K562 (cell line): ENCODE results near the gene SLC5A5.

ENCODE experiments used
- ATF3 ChIP-seq, 2 experiments: fragments of 450-650 bp in 1 of 2; sonication (generic) in 1 of 2; formaldehyde crosslinking in 1 of 2; IDR thresholded peaks in 1 of 2; conservative IDR thresholded peaks in 1 of 2; 2 replicates each; pipeline versions ENCODE4 v1.6.1 to v1.8.1; 2016 to 2023; ENCODE audit warnings: mild to moderate bottlenecking in 2 of 2, moderate library complexity in 2 of 2, inconsistent platforms in 1 of 2, missing genetic modification reagents in 1 of 2
- CHD4 ChIP-seq: fragments of 200-600 bp; sonication (generic); IDR thresholded peaks from 3 replicates; pipeline ENCODE4 v1.6.1; 2012; ENCODE audit warnings: low read depth, mild to moderate bottlenecking, mixed read lengths, low read length, inconsistent platforms; ENCODE audit not compliant: insufficient read depth, insufficient replicate concordance, poor library complexity, severe bottlenecking
- DPF2 ChIP-seq: fragments of 450-650 bp; IDR thresholded peaks from 2 replicates; pipeline ENCODE4 v1.6.1; 2016
- FOXA3 ChIP-seq, 2 experiments: fragments of 450-650 bp in 1 of 2; sonication (generic) in 1 of 2; formaldehyde crosslinking; IDR thresholded peaks in 1 of 2; conservative IDR thresholded peaks in 1 of 2; 2 replicates each; pipeline versions ENCODE4 v1.4.0 to v1.8.0; 2020 to 2022; ENCODE audit warnings: mild to moderate bottlenecking in 2 of 2, missing genetic modification reagents in 1 of 2
- GTF2F1 ChIP-seq: IDR thresholded peaks from 2 replicates; pipeline ENCODE4 v1.6.1; 2011; ENCODE audit warnings: low read depth, low read length, improper control_type of control experiment
- HDAC2 ChIP-seq: fragments of 450-650 bp; IDR thresholded peaks from 2 replicates; pipeline ENCODE4 v1.6.1; 2016; ENCODE audit warnings: mild to moderate bottlenecking
- NCOA1 ChIP-seq: fragments of 450-650 bp; IDR thresholded peaks from 2 replicates; pipeline ENCODE4 v1.6.1; 2016; ENCODE audit warnings: low read depth
- SMAD4 ChIP-seq: fragments of 250-450 bp; sonication (Bioruptor Pico); conservative IDR thresholded peaks from 2 replicates; pipeline ENCODE4 v1.8.0; 2021; ENCODE audit warnings: inconsistent platforms, mild to moderate bottlenecking, moderate library complexity
- TBL1XR1 ChIP-seq, 2 experiments: IDR thresholded peaks; 2 replicates each; pipeline ENCODE4 v1.6.1; 2012; ENCODE audit warnings: improper control_type of control experiment in 2 of 2, low read length in 2 of 2, mild to moderate bottlenecking in 1 of 2
- ZNF121 ChIP-seq: sonication (generic); formaldehyde crosslinking; conservative IDR thresholded peaks from 2 replicates; pipeline ENCODE4 v1.8.0; 2022; ENCODE audit warnings: missing genetic modification reagents
- ZNF830 ChIP-seq: fragments of 250-450 bp; sonication (Bioruptor Pico); IDR thresholded peaks from 2 replicates; pipeline ENCODE4 v1.5.0; 2021; ENCODE audit warnings: mild to moderate bottlenecking
- TF ChIP-seq, protein P1 (sequence below): fragments of 250-450 bp; sonication (Bioruptor Pico); IDR thresholded peaks from 2 replicates; pipeline ENCODE4 v1.5.0; 2022; ENCODE audit warnings: mild to moderate bottlenecking
- TF ChIP-seq, protein P2 (sequence below), 3 experiments: IDR thresholded peaks in 2 of 3; conservative IDR thresholded peaks in 1 of 3; 2 replicates each; pipeline ENCODE4 v1.5.1; 2011 to 2012; ENCODE audit warnings: low read length in 3 of 3, mild to moderate bottlenecking in 3 of 3, control low read depth in 2 of 3, improper control_type of control experiment in 1 of 3, inconsistent platforms in 1 of 3, low read depth in 1 of 3, mixed read lengths in 1 of 3, moderate library complexity in 1 of 3; ENCODE audit not compliant: insufficient read depth in 2 of 3

GRCh38 chr19:17861542-17862402 lies 10.0 kb upstream of the SLC5A5 start:
- TF ChIP-seq NCOA1: no peak
- no peak for TF ChIP-seq ZNF830 (CRISPR knock-in tag)
- TF ChIP-seq GTF2F1: no peak
- TF ChIP-seq, protein P1, sequence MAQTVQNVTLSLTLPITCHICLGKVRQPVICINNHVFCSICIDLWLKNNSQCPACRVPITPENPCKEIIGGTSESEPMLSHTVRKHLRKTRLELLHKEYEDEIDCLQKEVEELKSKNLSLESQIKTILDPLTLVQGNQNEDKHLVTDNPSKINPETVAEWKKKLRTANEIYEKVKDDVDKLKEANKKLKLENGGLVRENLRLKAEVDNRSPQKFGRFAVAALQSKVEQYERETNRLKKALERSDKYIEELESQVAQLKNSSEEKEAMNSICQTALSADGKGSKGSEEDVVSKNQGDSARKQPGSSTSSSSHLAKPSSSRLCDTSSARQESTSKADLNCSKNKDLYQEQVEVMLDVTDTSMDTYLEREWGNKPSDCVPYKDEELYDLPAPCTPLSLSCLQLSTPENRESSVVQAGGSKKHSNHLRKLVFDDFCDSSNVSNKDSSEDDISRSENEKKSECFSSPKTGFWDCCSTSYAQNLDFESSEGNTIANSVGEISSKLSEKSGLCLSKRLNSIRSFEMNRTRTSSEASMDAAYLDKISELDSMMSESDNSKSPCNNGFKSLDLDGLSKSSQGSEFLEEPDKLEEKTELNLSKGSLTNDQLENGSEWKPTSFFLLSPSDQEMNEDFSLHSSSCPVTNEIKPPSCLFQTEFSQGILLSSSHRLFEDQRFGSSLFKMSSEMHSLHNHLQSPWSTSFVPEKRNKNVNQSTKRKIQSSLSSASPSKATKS: no peak
- TF ChIP-seq, protein P2, sequence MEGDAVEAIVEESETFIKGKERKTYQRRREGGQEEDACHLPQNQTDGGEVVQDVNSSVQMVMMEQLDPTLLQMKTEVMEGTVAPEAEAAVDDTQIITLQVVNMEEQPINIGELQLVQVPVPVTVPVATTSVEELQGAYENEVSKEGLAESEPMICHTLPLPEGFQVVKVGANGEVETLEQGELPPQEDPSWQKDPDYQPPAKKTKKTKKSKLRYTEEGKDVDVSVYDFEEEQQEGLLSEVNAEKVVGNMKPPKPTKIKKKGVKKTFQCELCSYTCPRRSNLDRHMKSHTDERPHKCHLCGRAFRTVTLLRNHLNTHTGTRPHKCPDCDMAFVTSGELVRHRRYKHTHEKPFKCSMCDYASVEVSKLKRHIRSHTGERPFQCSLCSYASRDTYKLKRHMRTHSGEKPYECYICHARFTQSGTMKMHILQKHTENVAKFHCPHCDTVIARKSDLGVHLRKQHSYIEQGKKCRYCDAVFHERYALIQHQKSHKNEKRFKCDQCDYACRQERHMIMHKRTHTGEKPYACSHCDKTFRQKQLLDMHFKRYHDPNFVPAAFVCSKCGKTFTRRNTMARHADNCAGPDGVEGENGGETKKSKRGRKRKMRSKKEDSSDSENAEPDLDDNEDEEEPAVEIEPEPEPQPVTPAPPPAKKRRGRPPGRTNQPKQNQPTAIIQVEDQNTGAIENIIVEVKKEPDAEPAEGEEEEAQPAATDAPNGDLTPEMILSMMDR (IDR thresholded peaks at IDR 0.05 in 2 of 3, conservative IDR thresholded peaks at IDR 0.05 in 1 of 3; ENCODE audit: insufficient read depth in 2 of 3, low read depth in 1 of 3, low read length in 3 of 3): no peak
- TF ChIP-seq SMAD4 (CRISPR knock-in tag): no peak
- TF ChIP-seq HDAC2: no peak
- TF ChIP-seq CHD4: no peak
- no peak for TF ChIP-seq TBL1XR1 (IDR thresholded peaks at IDR 0.05; ENCODE audit: low read length in 2 of 2)
- TF ChIP-seq FOXA3 (CRISPR knock-in tag; conservative IDR thresholded peaks at IDR 0.05 in 1 of 2, IDR thresholded peaks at IDR 0.05 in 1 of 2): no peak
- TF ChIP-seq ZNF121: no peak
- TF ChIP-seq ATF3 (IDR thresholded peaks at IDR 0.05): no peak
- no peak for TF ChIP-seq ATF3 (CRISPR knock-in tag; conservative IDR thresholded peaks at IDR 0.05)
- TF ChIP-seq DPF2: no peak
